Glomerular endothelial cell (primary cell): ENCODE results near the gene TRIL. TPM values are rescaled to one million over a fixed set of nuclear protein-coding genes. Genes with fewer than 3 reads are reported as not detected.
A peak's percentile ranks its signal among the peaks of the same experiment; 100 is the strongest.

ENCODE experiments used
- DNase-seq: peaks from one replicate; pipeline ENCODE4 v3.0.0-alpha.2; 2011; ENCODE audit warnings: low read depth, low spot score; ENCODE audit errors: extremely low read depth
- total RNA-seq: library from RNA; depleted of rRNA; stranded (reverse); fragments of >200 nt; gene quantifications from 2 replicates; pipeline ENCODE4 v1.2.3, GENCODE V29; 2015

TRIL gene
- total RNA-seq, 1 donor from 2014 or later = 1.2 TPM

- no peak for DNase-seq
Observed at GRCh38 chr7:28941633-28942032, 16.5 kb downstream of the TRIL start.

GRCh38 chr7:28940741-28941384 lies 17.3 kb downstream of the TRIL start:
- no peak for DNase-seq

- no peak for DNase-seq
Observed at GRCh38 chr7:28939844-28940544, 18.1 kb downstream of the TRIL start.

- no peak for DNase-seq
Observed at GRCh38 chr7:28939367-28939766, 18.8 kb downstream of the TRIL start.

GRCh38 chr7:28937619-28938018 lies 20.5 kb downstream of the TRIL start:
- DNase-seq = no peak

GRCh38 chr7:28937103-28937502 lies 21.0 kb downstream of the TRIL start:
- DNase-seq = no peak

- no peak for DNase-seq
Observed at GRCh38 chr7:28933846-28934320, 24.2 kb downstream of the TRIL start.

GRCh38 chr7:28931565-28931964 lies 26.6 kb downstream of the TRIL start:
- DNase-seq = no peak

GRCh38 chr7:28926871-28927597 lies 31.1 kb downstream of the TRIL start:
- no peak for DNase-seq

- peak; percentile 68 for DNase-seq
Observed at GRCh38 chr7:28922624-28923331, 35.4 kb downstream of the TRIL start.

GRCh38 chr7:28921822-28922221 lies 36.3 kb downstream of the TRIL start:
- DNase-seq = no peak

GRCh38 chr7:28920424-28920823 lies 37.7 kb downstream of the TRIL start:
- DNase-seq = no peak

- no peak for DNase-seq
Observed at GRCh38 chr7:28919510-28919909, 38.6 kb downstream of the TRIL start.

GRCh38 chr7:28908775-28909174 lies 49.4 kb downstream of the TRIL start:
- DNase-seq = no peak

- DNase-seq = no peak
Observed at GRCh38 chr7:28905464-28905863, 52.7 kb downstream of the TRIL start.

- no peak for DNase-seq
Observed at GRCh38 chr7:28904578-28905048, 53.5 kb downstream of the TRIL start.

- no peak for DNase-seq
Observed at GRCh38 chr7:28903730-28904577, 54.2 kb downstream of the TRIL start.
